Ovary (tissue), 3 donors: ENCODE measurements around the gene FBXO17.

ENCODE experiments used
- CTCF ChIP-seq, 3 donors: fragments of 450-650 bp in 2 of 3; fragments of 200-600 bp in 1 of 3; IDR thresholded peaks; one replicate each; pipeline versions ENCODE4 v1.5.1 to v1.8.0; 2016 to 2022; ENCODE audit warnings: antibody characterized with exemption in 3 of 3, mild to moderate bottlenecking in 1 of 3
- POLR2A ChIP-seq: fragments of 450-650 bp; IDR thresholded peaks from one replicate; pipeline ENCODE4 v1.6.1; 2017; ENCODE audit warnings: antibody characterized with exemption, mild to moderate bottlenecking, moderate library complexity
- donor health status: DM: no; HTN: no; CAD: no.

DNA sequence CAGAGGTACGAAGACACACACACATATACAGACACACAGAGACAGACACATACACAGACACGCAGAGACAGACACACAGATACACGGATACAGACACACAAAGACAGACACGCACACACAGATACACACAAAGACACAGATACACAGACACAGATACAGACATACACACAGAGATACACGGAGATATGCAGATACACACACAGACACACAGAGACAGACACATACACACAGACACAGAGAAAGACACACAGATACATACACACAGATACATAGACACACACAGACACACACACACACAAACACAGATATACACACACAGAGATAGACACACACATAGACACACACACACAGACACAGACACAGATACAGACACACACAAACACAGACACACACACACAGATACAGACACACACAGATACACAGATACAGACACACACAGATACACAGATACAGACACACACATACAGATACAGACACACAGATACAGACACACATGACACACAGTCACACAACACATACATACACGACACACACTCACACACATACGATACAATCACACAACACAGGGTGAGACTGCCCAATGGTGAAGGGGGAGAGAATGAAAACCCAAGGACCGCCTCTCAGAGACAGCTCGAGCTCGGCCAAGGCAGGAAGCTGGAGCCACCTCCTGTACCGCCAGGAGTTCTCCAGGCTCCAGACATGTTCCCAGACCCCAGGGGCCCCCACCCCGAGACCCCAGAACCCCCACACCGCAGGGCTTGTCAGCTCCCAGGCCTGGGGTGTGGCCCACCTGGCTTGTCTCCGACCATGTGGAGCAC is 54.7 kb downstream of the FBXO17 start:
- no peak for TF ChIP-seq CTCF (IDR thresholded peaks at IDR 0.05)
- TF ChIP-seq POLR2A: no peak
